NCI-H1694 treated with DMSO at 0.1 percent for 48 hours (cell line): ENCODE measurements around the gene RPL12.
"Not testable (repeated sequence)": the region's sequence is repeated elsewhere in the genome, so short reads cannot be mapped to it uniquely, and the experiment has no call there.

ENCODE experiments used
- DNase-seq: peaks from one replicate; lab custom pipeline; 2025; lab: John Stamatoyannopoulos, UW

Gene RPL12

GRCh38 chr9:127467621-127468020 lies 16.4 kb upstream of the RPL12 start:
- DNase-seq = no peak

- not testable (repeated sequence) for DNase-seq
Measured at GRCh38 chr9:127466407-127466917, 15.3 kb upstream of the RPL12 start.

GRCh38 chr9:127463911-127464310 lies 12.7 kb upstream of the RPL12 start:
- no peak for DNase-seq

- DNase-seq = no peak
Measured at GRCh38 chr9:127463382-127463781, 12.2 kb upstream of the RPL12 start.

GRCh38 chr9:127458921-127459320 lies 7.7 kb upstream of the RPL12 start:
- DNase-seq = no peak

- DNase-seq = no peak
Measured at GRCh38 chr9:127457191-127457878, 6.1 kb upstream of the RPL12 start.

- no peak for DNase-seq
Measured at GRCh38 chr9:127455324-127455992, 4.3 kb upstream of the RPL12 start.

- DNase-seq = no peak
Measured at GRCh38 chr9:127452691-127453090, 1.5 kb upstream of the RPL12 start.

GRCh38 chr9:127451858-127452656 lies 851 bp upstream of the RPL12 start:
- no peak for DNase-seq

GRCh38 chr9:127451608-127451857 lies 327 bp upstream of the RPL12 start:
- DNase-seq = no peak

GRCh38 chr9:127450243-127450760 lies 904 bp downstream of the RPL12 start:
- DNase-seq = no peak

GRCh38 chr9:127449332-127449966 lies 1.8 kb downstream of the RPL12 start:
- no peak for DNase-seq

- DNase-seq = no peak
Measured at GRCh38 chr9:127448112-127448805, 2.9 kb downstream of the RPL12 start.

- no peak for DNase-seq
Measured at GRCh38 chr9:127447416-127448111, 3.6 kb downstream of the RPL12 start.

GRCh38 chr9:127446713-127447415 lies 4.3 kb downstream of the RPL12 start:
- no peak for DNase-seq

- no peak for DNase-seq
Measured at GRCh38 chr9:127445851-127446712, 5.1 kb downstream of the RPL12 start.

GRCh38 chr9:127444921-127445850 lies 6.0 kb downstream of the RPL12 start:
- no peak for DNase-seq

GRCh38 chr9:127444283-127444920 lies 6.8 kb downstream of the RPL12 start:
- DNase-seq = no peak
